IPS-15b (cell line): ENCODE results near the gene UTY.

Source experiments
- H3K27me3 ChIP-seq: one replicate; pipeline ENCODE4 v1.6.1; 2013; ENCODE audit warnings: low read length; ENCODE audit not compliant: control insufficient read depth, insufficient read depth
- H3K36me3 ChIP-seq: one replicate; pipeline ENCODE4 v1.6.1; 2013; ENCODE audit warnings: low read length; ENCODE audit not compliant: control insufficient read depth, insufficient read depth
- H3K4me1 ChIP-seq: one replicate; pipeline ENCODE4 v1.6.1; 2013; ENCODE audit warnings: mild to moderate bottlenecking, low read length; ENCODE audit not compliant: control insufficient read depth, insufficient read depth
- H3K4me3 ChIP-seq: one replicate; pipeline ENCODE4 v1.5.1; 2013; ENCODE audit warnings: low read depth, low read length
- H3K9ac ChIP-seq: one replicate; pipeline ENCODE4 v1.6.1; 2013; ENCODE audit warnings: low read depth, mild to moderate bottlenecking, low read length
- H3K9me3 ChIP-seq: one replicate; pipeline ENCODE4 v1.6.1; 2013; ENCODE audit warnings: mild to moderate bottlenecking, low read length; ENCODE audit not compliant: control insufficient read depth, insufficient read depth

Gene UTY

DNA sequence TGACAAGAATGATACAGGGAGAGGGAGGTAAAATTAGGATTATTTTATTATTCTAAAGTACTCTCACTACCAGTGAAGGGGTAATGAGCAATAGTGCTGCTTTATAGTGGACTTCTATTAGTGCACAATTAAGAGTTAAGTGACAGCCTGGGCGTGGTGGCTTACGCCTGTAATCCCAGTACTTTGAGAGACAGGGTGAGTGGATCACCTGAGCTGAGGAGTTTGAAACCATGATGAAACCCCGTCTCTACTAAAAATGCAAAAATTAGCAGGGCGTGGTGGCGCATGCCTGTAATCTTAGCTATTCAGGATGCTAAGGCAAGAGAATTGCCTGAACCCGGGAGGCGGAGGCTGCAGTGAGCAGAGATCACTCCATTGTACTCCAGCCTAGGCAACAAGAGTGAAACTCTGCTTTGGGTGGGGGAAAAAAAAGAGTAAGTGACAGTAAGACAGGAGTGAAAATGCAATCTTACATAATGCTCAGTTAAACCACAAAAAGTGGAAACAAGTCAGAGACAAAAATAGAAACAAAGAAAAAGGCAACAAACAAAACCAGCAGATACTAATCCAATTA lies 98.6 kb downstream of the UTY start:
- no peaks in the 10 kb centered on the region for H3K9me3 ChIP-seq
- no peaks in the 10 kb centered on the region for H3K27me3 ChIP-seq
- H3K4me1 ChIP-seq, result no peaks in the 10 kb centered on the region
- H3K4me3 ChIP-seq, result no peak overlapping the region
- H3K9ac ChIP-seq, result no peak overlapping the region
- H3K36me3 ChIP-seq, result no peaks in the 10 kb centered on the region

DNA sequence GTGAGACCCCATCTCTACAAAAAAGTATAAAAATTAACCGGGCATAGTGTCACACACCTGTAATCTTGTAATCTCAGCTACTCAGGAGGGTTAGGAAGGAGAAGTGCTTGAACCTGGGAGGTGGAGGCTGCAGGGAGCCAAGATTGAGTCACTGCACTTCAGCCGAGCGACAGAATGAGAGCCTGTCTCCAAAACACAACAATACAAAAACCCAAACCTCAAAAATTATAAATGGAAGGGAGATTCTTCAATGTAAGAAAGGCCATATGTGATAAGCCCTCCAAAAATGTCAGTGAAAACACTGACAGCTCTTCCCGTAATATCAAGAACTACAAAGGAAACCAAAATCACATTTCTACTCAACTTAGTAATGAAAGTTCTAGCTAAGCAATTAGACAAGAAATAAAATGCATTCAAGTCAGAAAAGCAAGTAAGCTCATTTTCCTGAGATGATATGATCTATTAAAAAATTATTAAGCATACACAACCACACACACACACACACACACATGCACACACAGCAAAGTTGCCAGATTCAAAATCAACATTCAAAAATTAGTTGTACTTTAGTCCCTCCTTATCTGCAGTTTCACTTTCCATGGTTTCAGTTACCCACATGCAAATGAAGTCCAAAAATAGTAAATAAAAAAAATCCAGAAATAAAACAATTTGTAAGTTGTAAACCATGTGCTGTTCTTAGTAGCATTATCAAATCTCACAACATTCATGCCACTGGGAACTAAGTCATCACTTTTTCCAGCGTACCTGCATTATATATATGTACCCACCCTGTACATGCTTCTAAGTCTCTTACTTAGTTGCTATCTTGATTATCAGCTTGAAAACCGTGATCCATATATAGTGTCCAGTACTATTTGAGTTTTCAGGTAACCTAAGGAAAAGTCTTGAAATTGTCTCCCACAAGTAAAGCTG lies 108.7 kb downstream of the UTY start:
- no peaks in the 10 kb centered on the region for H3K27me3 ChIP-seq
- no peak overlapping the region for H3K4me3 ChIP-seq
- H3K4me1 ChIP-seq, result no peaks in the 10 kb centered on the region
- H3K36me3 ChIP-seq, result no peaks in the 10 kb centered on the region
- H3K9ac ChIP-seq, result no peak overlapping the region
- no peaks in the 10 kb centered on the region for H3K9me3 ChIP-seq

DNA sequence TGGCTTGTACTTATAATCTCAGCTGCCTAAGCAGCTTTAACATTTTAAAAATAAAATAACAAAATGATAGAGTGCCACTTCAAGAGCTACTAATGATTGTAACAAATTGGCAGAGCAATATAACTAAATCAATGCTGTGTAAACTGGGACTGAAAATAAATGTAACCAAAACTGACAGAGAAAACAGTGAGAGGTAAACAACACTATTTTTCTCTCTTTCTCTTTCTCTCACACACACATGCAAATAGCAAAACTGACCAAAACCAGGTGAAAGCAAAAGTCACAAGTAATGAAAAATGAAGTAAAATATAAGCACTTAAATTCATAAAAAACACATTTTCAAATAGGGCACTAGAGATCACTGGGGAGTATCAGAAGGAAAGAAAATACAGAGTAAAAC lies 109.6 kb downstream of the UTY start:
- Histone ChIP-seq H3K4me1 (no peaks in the 10 kb centered on the region), H3K9ac (no peak overlapping the region), H3K4me3 (no peak overlapping the region), H3K36me3 (no peaks in the 10 kb centered on the region), H3K27me3 (no peaks in the 10 kb centered on the region), H3K9me3 (no peaks in the 10 kb centered on the region)

DNA sequence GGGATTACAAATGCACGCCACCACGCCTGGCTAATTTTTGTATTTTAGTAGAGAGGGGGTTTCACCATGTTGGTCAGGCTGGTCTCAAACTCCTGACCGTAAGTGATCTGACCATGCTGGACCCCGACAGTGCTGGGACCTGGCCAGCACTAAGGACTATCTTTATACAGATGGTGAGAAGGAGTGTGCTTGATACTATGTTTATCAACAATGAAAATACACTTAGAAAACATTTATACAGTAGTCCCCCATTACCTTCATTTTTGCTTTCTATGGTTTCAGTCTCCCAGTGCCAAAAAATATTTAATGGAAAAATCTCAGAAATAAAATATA lies 111.4 kb downstream of the UTY start:
- H3K4me1 ChIP-seq, result no peaks in the 10 kb centered on the region
- no peaks in the 10 kb centered on the region for H3K36me3 ChIP-seq
- H3K9me3 ChIP-seq, result no peaks in the 10 kb centered on the region
- no peaks in the 10 kb centered on the region for H3K27me3 ChIP-seq
- no peak overlapping the region for H3K9ac ChIP-seq
- H3K4me3 ChIP-seq, result no peak overlapping the region

DNA sequence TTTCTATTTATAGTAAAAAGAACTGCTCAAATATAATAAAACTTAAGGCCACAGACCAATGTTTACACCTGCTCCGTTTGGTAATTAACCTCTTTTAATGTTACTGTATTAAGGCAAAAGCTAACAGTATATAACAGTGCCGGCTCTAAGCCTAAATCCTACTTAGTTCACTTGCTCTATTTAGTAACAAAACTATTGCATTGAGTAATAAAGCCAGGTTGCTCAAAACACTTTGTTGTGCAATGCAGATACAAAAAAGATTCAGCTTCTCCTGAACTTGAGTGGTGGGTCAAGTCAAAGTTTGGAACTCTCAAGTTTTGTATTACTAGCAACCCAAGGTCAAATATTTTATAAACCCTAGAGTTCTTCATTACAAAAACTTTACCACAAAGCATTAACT lies 116.2 kb downstream of the UTY start:
- Histone ChIP-seq H3K9ac (no peak overlapping the region), H3K4me1 (no peaks in the 10 kb centered on the region), H3K9me3 (no peaks in the 10 kb centered on the region), H3K27me3 (no peaks in the 10 kb centered on the region), H3K36me3 (no peaks in the 10 kb centered on the region), H3K4me3 (no peak overlapping the region)

DNA sequence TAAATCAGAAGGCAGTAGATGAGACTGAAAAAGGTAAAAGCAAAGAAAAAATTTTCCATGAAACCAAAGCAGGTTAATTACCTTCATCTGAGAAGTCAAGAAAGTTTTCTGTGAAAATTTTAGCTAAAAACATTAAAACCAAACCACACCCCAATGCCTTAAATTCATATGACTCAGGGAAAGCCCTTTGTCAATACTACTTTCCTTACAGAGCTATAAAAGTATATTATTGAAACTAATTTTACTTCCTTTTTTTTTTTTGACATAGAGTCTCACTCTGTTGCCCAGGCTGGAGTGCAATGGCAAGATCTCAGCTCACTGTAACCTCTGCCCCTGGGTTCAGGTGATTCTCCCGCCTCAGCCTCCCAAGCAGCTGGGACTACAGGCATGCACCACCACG lies 117.2 kb downstream of the UTY start:
- no peak overlapping the region for H3K9ac ChIP-seq
- H3K9me3 ChIP-seq, result no peaks in the 10 kb centered on the region
- no peak overlapping the region for H3K4me3 ChIP-seq
- no peaks in the 10 kb centered on the region for H3K4me1 ChIP-seq
- no peaks in the 10 kb centered on the region for H3K36me3 ChIP-seq
- H3K27me3 ChIP-seq, result no peaks in the 10 kb centered on the region

DNA sequence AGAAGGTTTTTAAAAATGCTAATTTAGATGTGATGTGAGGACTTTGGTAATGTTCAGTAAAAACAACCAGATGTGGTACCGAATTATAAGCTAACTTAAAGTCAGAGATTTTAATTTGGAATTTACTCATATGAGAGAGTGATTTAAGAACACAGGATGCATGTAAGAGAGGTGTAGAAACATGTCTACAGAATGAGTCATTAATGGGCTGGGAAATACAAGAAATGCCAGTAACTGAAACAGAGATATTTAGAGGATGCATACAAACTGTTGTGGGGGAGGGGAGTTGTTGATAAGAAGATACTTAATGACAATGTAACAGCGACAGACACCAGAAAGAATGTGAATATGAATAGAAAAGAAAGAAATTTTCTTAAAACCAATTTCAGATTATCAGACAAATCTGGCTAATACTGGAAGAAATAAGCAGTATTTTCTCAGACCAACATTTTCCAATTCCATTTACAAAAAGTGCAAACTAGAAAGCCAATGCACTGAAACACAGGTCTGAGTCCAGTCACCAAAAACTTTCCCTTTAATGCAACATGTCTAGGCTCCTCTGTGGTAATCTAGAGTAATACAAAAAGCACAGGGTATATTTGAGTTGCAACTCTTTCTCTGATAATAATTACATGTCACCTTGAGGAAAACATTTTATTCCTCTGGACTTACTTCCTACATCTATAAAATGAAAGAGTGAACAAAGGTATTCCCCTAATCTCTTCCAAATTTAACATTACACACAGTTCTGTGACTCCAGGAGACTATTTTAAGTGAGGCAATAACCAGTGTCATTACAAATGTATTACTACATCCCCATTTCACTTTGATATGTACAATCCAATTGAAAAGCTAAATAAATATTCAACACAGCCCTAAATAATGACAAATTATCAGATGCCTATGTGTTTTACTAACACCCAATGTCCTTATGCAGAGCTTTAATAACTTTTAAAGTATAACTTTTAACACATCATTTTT lies 117.9 kb downstream of the UTY start:
- no peaks in the 10 kb centered on the region for H3K4me1 ChIP-seq
- H3K9me3 ChIP-seq, result no peaks in the 10 kb centered on the region
- no peaks in the 10 kb centered on the region for H3K36me3 ChIP-seq
- no peaks in the 10 kb centered on the region for H3K27me3 ChIP-seq
- no peak overlapping the region for H3K4me3 ChIP-seq
- no peak overlapping the region for H3K9ac ChIP-seq

DNA sequence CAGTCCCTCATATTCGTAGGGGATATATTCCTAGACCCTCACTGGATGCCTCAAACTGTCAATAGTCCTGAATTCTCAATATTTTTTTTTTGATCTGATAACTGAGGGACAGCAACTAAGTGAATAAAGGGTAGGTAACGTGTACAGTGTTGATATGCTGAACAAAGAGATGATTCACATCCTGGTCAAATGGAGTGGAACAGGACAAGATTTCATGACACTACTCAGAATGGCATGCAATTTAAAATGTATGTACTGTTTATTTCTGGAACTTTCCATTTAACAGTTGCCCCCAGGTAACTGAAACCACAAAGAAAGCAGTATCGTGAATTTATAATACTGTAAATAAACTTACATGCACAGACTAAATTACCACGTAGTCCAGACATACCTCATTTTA lies 128.4 kb downstream of the UTY start:
- Histone ChIP-seq H3K9me3 (no peaks in the 10 kb centered on the region), H3K4me3 (no peak overlapping the region), H3K36me3 (no peaks in the 10 kb centered on the region), H3K4me1 (no peaks in the 10 kb centered on the region), H3K27me3 (no peaks in the 10 kb centered on the region), H3K9ac (no peak overlapping the region)

DNA sequence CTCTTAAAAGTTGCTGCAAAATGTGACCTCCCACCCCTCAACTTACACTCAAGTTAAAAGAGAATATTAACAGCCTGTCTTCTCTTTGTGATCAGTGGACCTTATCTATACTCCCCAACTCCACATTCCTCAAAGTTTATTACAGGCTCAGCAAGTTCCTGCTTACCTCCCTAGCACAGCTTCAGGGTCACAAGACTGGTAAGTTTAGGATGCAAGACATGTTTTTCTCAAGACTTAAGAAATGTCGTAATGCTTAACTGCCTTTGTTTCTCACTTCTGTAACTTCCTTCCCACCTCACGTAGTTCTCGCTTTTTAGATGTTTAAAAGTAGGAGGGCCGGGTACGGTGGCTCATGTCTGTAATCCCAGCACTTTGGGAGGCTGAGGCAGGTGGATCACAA lies 132.7 kb downstream of the UTY start:
- Histone ChIP-seq H3K4me3 (no peak overlapping the region), H3K4me1 (no peaks in the 10 kb centered on the region), H3K36me3 (no peaks in the 10 kb centered on the region), H3K27me3 (no peaks in the 10 kb centered on the region), H3K9ac (no peak overlapping the region), H3K9me3 (no peaks in the 10 kb centered on the region)

DNA sequence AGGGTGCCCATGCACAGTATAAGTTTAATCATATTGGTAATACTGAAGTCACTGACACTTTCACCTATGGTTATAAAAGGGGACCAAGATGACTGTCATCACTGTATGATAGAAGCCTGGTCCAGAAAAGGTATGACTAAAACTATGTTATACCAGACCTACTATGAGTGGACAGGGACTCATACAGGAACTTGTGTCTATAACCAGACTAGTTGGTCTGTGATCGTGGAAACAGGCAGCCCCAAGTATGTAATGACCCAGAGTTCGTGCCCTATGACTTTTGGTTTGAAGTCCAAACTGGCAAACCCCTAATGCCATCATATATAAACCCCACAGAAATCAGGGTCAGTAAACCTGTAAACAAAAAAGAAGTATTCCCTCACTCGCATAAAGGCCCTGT lies 134.3 kb downstream of the UTY start:
- Histone ChIP-seq H3K9ac (no peak overlapping the region), H3K4me3 (no peak overlapping the region), H3K4me1 (no peaks in the 10 kb centered on the region), H3K27me3 (no peaks in the 10 kb centered on the region), H3K36me3 (no peaks in the 10 kb centered on the region), H3K9me3 (no peaks in the 10 kb centered on the region)

DNA sequence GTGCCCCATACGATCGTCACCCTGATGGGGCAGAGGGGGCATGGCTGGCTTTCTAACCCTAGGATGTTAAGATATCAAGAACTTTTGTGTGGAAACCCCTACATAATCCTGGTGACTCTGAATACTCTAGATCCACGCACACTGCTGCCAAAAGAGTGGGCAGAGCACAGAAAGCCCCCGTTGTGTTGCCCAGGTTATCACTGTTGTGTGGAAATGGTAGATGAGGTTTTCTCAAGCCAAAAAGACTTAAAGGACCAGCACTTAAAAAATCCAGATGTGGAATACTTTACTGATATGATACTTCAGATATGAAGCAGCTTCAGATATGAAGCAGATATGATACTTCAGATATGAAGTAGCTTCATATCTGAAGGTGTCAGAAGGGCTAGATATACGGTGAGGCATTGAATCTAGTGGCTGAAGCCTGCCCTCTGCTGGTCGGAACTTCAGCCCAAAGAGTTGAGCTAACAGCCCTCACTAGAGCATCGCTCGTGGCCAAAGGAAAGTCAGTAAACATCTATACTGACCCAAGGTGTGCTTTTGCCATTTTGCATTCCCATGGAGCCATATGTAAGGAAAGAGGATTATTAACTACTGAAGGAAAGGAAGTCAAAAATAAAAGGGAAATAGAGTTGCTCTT lies 136.4 kb downstream of the UTY start:
- H3K36me3 ChIP-seq, result no peaks in the 10 kb centered on the region
- H3K4me3 ChIP-seq, result no peak overlapping the region

More for the DNA sequence above, 136.4 kb downstream of the UTY start:
- Histone ChIP-seq H3K4me1 (no peaks in the 10 kb centered on the region), H3K9ac (no peak overlapping the region), H3K9me3 (no peaks in the 10 kb centered on the region), H3K27me3 (no peaks in the 10 kb centered on the region)
